Measurements from ENCODE around the gene CAPS.
"Not testable (repeated sequence)": the region's sequence is repeated elsewhere in the genome, so short reads cannot be mapped to it uniquely, and the experiment has no call there.

Gene CAPS

DNA sequence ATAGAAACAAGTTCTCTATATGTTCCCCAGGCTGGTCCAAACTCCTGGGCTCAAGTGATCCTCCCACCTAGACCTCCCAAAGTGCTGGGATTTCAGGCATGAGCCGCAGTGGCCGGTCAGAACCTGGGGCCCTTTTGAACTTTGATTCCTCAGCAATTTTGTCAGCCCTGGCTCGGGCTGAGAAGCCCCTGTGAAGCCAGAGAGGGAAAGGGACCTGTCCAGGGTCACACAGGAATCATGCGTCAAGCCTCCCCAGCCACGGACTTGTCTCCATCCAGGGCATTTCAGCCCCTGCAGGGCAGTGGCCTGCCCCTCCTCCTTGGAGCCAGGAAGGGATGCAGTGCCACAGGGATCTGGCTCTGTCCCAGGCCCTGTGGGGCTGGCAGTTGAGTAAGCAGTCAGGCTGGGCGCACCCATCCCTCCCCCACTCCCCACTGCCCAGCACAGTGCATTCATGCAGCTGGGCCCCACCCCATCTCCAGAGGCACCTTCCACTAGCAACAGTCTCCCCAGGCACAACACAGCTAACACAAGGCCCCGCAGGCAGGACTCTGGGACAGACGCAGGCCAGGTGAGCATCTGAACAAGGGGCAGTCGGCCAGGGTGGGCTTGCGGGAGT, at the start of gene CAPS:
TSS of gene CAPS (plus strand) at position 516 of the 619 bp plus-strand sequence. CDS start 153 bp downstream, outside the sequence.
- peak; percentile 30 for DNase-seq (ENCODE audit: low spot score)

DNA sequence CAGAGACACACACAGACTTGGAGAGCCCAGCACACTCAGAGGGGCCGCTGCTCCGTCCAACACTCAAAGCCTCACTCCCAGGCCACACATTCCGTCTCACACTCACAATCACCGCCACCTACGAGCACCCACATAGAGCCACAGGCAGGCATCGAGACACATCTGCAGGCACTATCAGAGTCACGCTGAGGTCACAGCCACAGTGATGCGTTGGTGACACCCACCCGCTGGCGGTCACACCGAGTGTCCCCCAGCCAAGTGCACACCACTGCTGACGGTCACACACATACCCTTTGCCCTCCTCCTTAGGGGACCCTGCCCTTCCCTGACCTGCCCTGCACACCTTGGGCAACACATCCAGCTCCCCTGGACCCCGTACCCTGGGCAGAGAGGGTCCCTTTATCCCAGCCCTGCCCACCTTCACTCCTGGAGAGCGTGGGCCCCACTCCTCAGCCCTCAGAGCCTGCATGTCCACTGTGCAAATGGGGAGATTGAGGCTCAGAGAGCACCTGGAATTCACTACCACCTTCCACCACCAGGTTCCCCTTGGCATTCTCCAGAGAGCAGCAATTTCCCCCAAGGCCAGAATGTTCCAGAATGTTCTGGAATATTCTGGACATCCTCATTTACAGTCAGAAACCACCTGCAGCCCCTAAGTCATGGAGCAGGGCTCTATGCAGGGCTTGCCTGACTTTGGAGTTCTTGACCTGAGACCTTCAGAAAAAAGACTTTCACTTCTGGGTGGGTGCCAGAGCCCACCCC, 49.1 kb upstream of the CAPS start:
- DNase-seq (ENCODE audit: low spot score), result no peak

DNA sequence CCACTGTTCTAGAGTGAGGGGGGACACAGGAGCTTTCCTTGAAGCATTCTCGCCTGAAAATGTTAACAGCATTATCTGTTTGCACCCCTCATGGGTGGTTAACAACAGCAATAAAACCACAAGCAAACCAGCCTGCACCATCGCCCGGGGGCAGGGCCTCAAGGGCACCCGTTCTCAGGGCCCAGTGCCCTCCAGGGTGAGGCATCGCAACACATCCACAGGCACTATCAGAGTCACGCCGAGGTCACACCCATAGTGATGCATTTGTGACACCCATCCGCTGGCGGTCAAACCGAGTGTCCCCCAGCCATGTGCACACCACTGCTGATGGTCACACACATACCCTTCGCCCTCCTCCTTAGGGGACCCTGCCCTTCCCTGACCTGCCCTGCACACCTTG, 48.3 kb upstream of the CAPS start:
- no peak for DNase-seq (ENCODE audit: low spot score)

DNA sequence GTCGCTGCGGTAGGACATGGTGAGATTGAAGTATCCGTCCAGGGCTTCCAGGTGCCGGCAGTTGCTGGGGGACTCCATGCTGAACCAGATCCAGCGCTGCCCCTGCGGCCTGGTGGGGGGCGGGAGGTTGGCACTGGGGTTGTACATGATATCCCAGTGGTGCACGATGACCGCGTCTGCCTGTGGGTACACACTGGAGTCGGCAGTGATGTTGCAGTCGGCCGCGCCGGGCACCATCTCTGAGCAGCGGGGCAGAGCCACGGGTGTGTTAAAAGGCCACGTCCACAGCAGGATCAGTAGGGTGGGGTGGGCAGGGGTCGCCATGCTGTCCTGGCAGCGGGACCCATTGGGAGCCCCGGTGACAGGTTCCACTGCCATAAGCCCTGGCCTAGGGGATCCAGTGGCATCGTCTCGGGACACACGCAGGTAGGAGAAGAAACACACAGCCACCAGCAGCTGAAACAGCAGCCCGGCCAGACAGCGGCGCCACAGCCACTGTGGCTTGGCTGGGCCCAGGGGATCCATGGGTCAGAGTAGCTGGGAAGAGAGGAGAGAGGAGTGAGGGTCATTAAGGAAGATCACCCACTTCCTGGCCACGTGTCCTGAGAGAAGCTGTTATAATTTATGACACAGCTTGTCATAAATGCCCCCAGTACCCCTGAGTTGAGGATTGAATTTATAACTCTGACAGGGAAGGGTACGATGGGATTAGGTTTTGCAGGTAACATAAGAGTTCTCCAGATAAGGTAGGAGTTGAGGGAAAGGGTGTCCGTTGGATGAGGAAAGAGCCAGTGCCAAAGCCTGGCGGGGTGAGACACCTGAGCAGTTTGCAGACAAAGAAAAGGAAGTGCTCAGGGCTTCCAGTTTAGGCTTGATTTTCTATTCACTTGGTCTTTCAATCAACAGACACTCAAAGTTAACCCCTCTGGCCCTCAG, 46.6 kb upstream of the CAPS start:
- no peak for DNase-seq (ENCODE audit: low spot score)

DNA sequence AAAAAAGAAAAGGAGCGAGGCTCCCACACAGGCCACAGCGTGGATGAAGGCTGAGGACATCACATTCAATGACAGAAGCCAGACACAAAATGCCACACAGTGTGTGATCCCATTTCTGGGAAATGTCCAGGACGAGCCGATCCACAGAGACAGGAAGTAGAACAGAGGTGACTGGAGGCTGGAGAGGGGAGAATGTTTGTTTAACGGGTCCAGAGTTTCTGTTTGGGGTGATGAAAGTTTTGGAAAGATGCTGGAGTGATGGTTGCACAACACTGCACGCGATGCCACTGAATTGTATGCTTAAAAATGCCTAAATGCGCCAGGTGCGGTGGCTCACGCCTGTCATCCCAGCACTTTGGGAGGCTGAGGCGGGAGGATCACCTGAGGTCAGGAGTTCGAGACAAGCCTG, 43.1 kb upstream of the CAPS start:
- no peak for DNase-seq (ENCODE audit: low spot score)

DNA sequence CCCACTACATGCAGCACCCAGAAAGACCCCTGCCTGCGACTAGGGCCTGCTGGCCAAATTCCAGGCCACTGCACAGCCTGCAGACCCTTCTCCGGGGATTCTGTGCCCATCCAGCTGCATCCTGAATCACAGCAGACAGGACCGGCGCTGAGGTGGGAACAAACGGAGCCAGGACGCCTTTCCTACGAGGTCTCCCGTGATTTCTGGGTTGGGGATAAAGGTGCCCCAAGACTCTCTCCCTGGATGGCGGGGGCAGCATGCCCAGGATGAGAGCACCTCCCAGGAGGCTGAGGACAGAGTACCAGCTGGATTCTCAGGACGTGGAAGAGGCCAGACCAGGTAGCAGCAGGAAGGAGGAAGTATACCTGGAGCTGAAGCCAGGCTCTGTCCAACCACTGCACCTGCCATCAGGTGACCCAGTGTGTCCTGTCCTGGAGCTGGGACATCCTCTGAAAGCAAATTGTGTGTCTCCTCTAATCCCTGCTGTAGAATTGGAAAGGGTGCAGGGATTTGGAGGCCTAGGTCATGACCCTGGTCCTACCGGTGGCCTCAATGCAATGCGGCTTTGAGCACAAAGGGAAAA, 40.3 kb upstream of the CAPS start:
- DNase-seq (ENCODE audit: low spot score), result no peak

DNA sequence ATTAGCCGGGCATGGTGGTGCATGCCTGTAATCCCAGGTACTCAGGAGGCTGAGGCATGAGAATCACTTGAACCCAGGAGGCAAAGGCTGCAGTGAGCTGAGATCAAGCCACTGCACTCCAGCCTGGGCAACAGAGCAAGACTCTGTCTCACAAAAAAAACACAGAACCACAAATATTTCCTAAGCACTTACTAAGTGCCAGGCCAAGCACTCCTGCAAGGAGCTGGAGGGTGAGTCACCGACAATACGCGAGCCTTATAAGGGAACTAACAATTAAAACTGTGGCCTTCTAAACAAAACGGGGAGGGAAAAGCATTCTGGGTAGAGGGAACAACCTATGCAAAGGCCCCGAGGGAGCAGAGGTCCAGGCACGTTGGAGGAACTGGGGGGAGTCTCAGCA, 39.6 kb upstream of the CAPS start:
- DNase-seq (ENCODE audit: low spot score), result not testable (repeated sequence)

DNA sequence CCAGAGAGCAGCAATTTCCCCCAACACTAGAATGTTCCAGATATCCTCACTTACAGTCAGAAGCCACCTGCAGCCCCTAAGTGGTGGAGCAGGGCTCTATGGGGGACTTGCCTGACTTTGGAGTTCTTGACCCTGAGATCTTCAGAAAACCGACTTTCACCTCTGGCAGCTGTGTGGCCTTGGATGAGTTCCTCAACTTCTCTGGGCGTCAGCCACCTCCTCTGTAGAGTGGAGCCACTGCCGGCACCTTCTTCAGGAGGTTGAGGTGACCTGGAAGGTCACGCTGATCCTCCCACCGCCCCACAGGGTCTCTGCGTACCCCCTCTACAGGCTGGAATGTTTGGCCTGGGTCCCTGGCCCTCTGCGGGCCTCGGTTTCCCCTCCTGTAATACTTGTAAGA, 36.6 kb upstream of the CAPS start:
- no peak for DNase-seq (ENCODE audit: low spot score)

DNA sequence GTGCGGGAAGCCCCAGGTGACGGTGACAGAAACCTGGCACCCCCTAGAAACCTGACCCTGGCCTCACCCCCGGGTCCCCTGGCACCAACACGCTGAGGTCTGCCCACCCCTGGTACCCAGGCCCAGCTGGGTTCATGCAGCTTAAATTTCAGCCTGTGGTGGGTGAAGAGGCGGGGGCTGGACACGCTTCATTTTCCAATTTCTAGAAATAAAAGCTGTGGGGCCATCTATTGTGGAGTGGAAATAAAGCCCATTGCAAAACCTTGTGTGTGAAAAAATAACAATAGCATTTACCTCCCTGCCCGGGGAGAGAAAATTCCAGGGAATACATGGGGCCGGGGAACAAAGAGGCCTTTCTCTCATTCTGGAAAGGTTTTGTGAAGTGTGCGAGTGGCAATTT, 36.2 kb upstream of the CAPS start:
- no peak for DNase-seq (ENCODE audit: low spot score)

DNA sequence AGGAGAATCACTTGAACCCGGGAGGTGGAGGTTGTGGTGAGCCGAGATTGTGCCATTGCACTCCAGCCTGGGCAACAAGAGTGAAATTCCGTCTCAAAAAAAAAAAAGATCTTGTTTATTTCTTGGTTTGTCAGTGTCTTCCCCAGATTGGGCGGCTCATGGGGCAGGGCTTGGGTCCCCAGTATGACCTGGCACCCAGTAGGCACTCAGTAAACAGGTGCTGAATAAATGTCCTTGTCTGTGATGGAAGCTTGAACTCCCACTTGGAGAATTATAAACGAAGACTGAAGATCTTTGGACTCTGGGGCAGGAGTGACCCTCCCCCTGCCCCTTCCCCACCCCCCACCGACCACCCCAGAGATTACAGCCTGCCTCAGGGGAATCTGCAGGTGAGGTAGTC, 33.9 kb upstream of the CAPS start:
- no peak for DNase-seq (ENCODE audit: low spot score)

DNA sequence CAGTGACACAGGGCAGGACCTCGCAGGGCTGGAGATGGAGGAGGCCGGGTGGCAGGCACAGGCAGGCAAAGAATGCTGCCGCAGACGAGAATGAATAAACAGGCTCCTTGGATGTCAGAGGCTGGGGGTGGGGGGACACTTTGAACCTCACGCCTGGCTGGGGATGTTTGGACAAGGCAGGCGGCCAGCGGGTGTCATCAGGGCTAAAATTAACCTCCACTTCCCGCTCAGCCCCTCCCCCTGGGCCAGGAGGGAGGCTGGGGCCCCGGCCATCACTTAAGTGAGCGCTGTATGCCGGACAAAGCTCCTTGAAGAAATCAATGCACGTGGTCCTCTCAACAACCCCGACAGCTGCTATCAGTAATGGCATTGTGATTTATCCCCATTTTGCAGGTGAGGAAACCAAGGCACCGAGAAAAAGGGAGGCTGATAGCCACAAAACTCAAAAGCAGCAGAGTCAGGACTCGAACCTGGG, 33.4 kb upstream of the CAPS start:
- DNase-seq (ENCODE audit: low spot score), result no peak

DNA sequence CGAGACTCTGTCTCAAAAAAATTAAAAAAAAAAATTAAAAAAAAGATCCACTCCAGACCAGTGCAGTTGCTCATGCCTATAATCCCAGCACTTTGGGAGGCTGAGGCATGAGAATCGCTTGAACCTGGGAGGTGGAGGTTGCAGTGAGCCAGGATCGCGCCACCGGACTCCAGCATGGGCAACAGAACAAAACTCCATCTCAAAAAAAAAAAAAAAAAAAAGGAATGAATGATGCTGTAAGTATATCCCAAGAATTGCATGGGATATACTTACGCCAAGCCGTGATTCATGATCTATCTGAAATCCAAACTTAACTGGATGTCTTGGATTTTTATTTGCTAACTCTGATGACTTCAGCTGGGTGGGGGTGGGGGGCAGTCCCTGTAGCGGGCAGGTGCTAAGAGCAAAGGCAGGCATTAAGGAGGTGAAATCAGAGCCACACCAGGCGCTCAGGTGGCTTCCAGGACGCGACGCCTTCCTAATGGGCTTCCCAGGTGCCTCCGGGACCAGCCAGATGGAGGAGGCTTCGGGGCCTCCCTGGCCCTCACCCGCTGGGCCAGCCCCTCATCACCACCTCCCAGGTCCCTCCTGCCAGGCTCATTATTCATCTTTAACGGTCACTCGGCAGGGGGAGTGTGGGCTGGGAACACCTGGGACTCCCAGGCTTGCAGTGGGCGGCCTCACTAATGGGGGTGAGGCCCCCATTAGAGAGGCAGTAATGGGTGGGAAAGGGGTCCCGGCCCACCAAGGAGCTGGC, 32.3 kb upstream of the CAPS start:
- DNase-seq (ENCODE audit: low spot score), result no peak

DNA sequence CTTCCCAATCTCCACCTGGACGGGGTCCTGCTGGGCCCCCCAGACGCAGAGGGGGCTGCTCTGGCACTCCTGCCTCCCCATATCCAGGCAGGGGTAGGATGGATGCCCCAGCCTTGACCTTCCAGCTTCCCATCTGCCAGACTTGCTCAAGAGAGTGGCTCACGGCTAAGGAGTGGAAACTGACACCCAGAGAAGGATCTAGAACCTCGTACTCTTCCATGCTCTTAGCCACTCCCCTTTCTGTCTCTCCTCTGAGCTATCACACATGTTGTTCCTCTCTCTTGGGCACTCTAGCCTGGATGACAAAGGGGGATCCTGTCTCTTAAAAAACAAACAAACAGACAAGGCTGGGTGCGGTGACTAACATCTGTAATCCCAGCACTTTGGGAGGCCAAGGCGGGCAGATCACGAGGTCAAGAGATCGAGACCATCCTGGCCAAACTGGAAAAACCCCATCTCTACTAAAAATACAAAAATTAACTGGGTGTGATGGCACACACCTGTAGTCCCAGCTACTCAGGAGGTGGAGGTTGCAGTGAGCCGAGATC, 31.6 kb upstream of the CAPS start:
- DNase-seq (ENCODE audit: low spot score), result no peak

DNA sequence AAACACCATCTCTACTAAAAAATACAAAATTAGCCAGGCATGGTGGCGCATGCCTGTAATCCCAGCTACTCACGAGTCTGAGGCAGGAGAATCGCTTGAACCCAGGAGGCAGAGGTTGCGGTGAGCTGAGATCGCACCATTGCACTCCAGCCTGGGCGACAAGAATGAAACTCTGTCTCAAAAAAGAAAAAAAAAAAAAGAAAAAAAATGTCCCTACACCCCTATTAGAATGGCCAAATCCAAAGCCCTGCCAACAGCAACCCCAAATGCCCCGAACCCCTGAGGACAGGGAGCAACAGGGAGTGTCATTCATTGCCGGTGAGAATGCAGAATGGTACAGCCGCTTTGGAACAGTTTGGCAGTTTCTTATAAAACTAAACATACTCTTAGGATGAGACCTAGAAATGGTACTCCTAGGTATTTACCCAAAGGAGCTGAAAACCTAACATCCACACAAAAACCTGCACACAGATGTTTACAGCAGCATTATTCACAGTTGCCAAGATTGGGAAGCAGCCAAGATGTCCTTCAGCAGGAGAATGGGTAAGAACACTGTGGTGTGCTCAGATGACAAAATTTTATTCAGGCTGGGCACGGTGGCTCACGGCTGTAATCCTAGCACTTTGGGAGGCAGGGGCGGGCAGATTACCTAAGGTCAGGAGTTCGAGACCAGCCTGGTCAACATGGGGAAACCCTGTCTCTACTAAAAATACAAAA, 30.7 kb upstream of the CAPS start:
- DNase-seq (ENCODE audit: low spot score), result not testable (repeated sequence)

DNA sequence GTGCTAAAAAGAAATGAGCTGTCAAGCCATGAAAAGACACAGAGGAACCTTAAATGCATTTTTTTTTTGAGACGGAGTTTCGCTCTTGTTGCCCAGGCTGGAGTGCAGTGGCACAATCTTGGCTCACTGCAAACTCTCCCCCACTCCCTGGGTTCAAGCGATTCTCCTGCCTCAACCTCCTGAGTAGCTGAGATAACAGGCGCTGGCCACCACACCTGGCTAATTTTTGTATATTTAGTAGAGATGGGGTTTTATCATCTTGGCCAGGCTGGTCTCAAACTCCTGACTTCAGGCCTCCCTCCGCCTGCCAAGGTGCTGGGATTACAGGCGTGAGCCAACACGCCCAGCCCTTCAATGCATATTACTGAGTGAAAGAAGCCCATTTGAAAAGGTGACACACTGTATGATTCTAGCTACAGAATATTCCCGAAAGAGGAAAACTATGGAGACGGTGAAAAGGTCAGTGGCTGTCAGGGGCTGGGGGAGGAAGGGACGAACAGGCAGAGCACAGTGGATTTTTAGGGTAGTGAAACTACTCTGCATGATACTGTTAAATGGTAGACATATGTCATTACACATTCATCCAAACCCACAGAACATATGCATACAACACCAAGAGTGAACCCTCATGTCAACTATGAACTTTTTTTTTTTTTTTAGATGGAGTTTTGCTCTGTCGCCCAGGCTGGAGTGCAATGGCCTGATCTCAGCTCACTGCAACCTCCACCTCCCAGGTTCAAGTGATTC, 29.8 kb upstream of the CAPS start:
- DNase-seq (ENCODE audit: low spot score), result not testable (repeated sequence)

DNA sequence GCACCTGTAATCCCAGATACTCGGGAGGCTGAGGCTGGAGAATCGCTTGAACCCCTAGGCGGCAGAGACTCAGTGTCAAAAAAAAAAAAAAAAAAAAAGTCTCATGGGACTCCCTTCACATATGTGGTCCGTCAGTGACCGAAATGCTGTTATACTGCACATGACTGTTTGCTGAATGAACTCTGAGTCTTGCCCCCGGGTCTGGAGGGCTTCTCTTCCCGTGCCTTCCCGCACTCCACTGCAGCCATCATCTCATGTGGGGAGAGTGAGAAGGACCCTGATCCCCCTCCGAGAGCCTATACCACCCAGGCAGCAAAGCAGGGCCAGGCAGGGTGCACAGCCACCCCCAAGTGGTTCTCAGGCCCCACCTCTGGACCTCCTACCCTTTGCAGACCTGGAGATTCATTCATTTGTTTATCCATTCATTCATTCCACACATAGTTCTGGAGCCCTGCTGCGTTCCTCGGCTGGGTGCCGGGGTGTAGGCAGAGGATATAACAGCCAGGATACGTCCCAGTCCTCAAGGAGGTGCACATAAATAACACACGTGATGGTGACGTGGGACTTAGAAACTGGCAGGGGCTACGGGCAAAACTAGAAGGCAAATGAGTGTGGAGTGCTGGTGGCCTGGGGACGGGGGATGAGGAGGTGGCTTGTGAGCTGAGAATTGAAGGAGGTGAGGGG, 24.6 kb upstream of the CAPS start:
- DNase-seq (ENCODE audit: low spot score), result no peak

DNA sequence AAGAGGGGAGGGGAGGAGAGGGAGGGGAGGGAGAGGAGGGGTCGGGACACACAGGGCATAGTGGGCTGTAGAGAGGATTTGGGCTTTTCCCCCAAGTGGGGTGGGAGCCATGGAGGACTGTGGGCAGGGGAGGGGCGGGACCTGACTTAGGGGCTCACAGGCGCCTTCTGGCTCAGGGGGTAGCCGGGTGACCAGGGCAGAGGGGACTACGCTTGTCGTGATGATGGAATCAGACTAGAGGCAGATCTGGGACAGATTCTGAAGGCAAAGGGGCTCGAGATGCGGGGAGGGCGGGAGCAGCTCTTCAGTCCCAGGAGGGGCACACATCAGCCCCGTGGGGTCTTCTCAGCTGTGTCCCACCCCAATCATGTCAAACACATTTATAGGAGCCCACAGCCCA, 24.0 kb upstream of the CAPS start:
- DNase-seq (ENCODE audit: low spot score), result no peak

DNA sequence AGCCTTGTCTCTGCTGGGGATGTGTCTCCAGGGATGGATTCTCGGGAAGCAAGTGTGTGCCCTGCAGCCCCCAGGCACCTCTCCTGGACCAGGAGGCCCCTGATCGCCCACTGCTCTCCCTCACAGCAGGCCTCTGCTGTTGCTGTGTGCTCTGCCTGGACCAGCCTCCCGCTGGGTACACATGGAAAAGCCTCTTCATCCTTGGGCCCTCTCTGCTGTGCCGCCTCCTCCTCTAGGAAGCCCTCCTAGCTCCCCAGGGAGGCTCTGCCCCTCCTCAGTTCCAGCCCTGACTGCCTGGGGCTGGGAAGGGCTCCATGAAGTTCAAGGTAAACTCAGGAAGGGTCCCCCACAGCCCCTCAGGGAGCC, 22.5 kb upstream of the CAPS start:
- no peak for DNase-seq (ENCODE audit: low spot score)
